ENCODE data around the gene OR5C1. TPM values are rescaled to one million over a fixed set of nuclear protein-coding genes. Genes with fewer than 3 reads are reported as not detected.

The OR5C1 gene
- total RNA-seq, 6 experiments from 2014 or later, result not detected

GRCh38 chr9:122810306-122810946, 21.7 kb downstream of the OR5C1 start:
- Mint-ChIP-seq H3K27ac (no peak overlapping the region), H3K36me3 (ENCODE audit: low read depth) (peaks cover 6% of the 10 kb centered on the region), H3K27me3 (ENCODE audit: insufficient read depth) (peaks cover 2% of the 10 kb centered on the region), H3K4me3 (no peak overlapping the region), H3K4me1 (ENCODE audit: low read depth) (peaks cover 2% of the 10 kb centered on the region; the same call in 1 of the 2 replicates), H3K9me3 (peaks cover 13% of the 10 kb centered on the region)
- DNase-seq, result peak; percentile 60
- peak; percentile 92 for TF ChIP-seq CTCF (IDR thresholded peaks at IDR 0.05)

- H3K27me3 Mint-ChIP-seq (ENCODE audit: insufficient read depth), result no peaks in the 10 kb centered on the region; the same call in 1 of the 2 replicates
- no peak overlapping the region for H3K4me3 Mint-ChIP-seq
- no peak for DNase-seq
- TF ChIP-seq CTCF (IDR thresholded peaks at IDR 0.05), result no peak
- H3K4me1 Mint-ChIP-seq (ENCODE audit: low read depth), result peaks cover 5% of the 10 kb centered on the region; the same call in 1 of the 2 replicates
- peaks cover 4% of the 10 kb centered on the region; the same call in 1 of the 2 replicates for H3K36me3 Mint-ChIP-seq (ENCODE audit: low read depth)
- no peaks in the 10 kb centered on the region for H3K9me3 Mint-ChIP-seq
- no peak overlapping the region for H3K27ac Mint-ChIP-seq
These were observed 24.0 kb downstream of the OR5C1 start for GRCh38 chr9:122812736-122813135.

GRCh38 chr9:122814545-122814944, 25.8 kb downstream of the OR5C1 start:
- no peak overlapping the region for H3K27ac Mint-ChIP-seq
- H3K36me3 Mint-ChIP-seq (ENCODE audit: low read depth), result peaks cover 4% of the 10 kb centered on the region; the same call in 1 of the 2 replicates
- no peak overlapping the region for H3K4me3 Mint-ChIP-seq
- H3K4me1 Mint-ChIP-seq (ENCODE audit: low read depth), result peaks cover 9% of the 10 kb centered on the region
- H3K9me3 Mint-ChIP-seq, result no peaks in the 10 kb centered on the region
- DNase-seq, result no peak
- H3K27me3 Mint-ChIP-seq (ENCODE audit: insufficient read depth), result no peaks in the 10 kb centered on the region; the same call in 1 of the 2 replicates
- no peak for TF ChIP-seq CTCF (IDR thresholded peaks at IDR 0.05)

- H3K27me3 Mint-ChIP-seq (ENCODE audit: insufficient read depth), result no peaks in the 10 kb centered on the region; the same call in 1 of the 2 replicates
- no peaks in the 10 kb centered on the region for H3K9me3 Mint-ChIP-seq
- H3K4me1 Mint-ChIP-seq (ENCODE audit: low read depth), result peaks cover 19% of the 10 kb centered on the region
- no peak for DNase-seq
- H3K36me3 Mint-ChIP-seq (ENCODE audit: low read depth), result peaks cover 12% of the 10 kb centered on the region
- TF ChIP-seq CTCF (IDR thresholded peaks at IDR 0.05), result no peak
- H3K27ac Mint-ChIP-seq, result no peak overlapping the region
- H3K4me3 Mint-ChIP-seq, result no peak overlapping the region
These were observed 26.8 kb downstream of the OR5C1 start for GRCh38 chr9:122815544-122815943.

- Mint-ChIP-seq H3K27me3 (ENCODE audit: insufficient read depth) (no peaks in the 10 kb centered on the region; the same call in 1 of the 2 replicates), H3K9me3 (no peaks in the 10 kb centered on the region), H3K36me3 (ENCODE audit: low read depth) (peaks cover 17% of the 10 kb centered on the region), H3K4me1 (ENCODE audit: low read depth) (peaks cover 20% of the 10 kb centered on the region), H3K4me3 (no peak overlapping the region), H3K27ac (no peak overlapping the region)
- no peak for TF ChIP-seq CTCF (IDR thresholded peaks at IDR 0.05)
- no peak for DNase-seq
These were observed 27.6 kb downstream of the OR5C1 start for GRCh38 chr9:122816163-122816867.
